Stimulated activated CD8-positive, alpha-beta memory T cell treated with anti-CD3 and anti-CD28 coated beads, Interleukin-12 subunit alpha, Interleukin-12 subunit beta, amount 100 ng/mL, for 4 hours (primary cell): ENCODE results near the gene SLC22A17.
"Not testable (repeated sequence)": the region's sequence is repeated elsewhere in the genome, so short reads cannot be mapped to it uniquely, and the experiment has no call there.

Source experiments
- DNase-seq: peaks from one replicate; pipeline ENCODE4 v3.0.0-alpha.2; 2020; ENCODE audit warnings: low read depth

Gene SLC22A17

DNA sequence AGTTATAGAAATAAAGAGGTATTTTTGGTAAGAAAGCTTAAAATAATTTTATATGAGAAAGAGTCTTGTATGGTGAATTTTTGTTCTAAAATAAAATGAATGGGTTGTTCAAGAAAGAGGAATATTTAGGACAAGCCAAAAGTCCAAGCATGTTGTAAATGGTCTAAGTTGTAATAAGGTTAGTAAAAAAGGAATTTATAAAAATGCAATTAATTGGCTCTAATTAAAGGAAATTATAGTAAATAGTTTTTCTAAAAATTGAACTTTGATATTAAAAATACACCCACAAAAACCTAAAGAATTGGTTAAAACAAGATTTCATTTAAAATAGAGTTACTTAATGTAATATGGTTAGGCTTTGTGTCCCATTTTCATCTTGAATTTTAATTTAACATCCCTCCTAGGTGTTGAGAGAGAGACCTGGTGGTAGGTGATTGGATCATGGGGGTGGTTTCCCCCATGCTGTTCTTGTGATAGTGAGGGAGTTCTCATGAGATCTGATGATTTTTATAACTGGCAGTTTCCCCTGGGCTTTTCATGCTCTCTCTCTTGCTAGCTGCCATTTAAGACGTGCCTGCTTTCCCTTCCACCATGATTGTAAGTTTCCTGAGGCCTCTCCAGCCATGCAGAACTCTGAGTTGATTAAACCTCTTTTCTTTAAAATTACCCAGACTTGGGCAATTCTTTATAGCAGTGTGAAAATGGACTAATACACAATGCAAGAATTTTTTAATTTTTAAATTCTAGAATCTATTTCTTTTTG lies 13.0 kb downstream of the SLC22A17 start:
- no peak for DNase-seq

DNA sequence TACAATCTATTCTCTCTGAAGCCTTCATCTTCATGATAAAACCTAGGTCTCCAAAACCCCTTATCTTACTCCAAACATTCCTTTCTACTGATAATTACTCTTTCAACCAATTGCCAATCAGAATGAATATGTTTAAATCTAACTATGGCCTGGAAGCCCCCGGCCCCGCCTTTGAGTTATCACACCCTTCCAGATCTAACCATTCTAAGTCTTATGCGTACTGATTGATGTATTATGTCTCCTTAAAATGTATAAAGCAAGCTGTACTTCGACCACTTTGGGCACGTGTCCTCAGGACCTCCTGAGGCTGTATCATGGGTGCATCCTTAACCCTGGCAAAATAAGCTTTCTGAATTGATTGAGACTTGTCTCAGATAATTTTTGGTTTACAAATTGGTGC lies 17.1 kb downstream of the SLC22A17 start:
- no peak for DNase-seq

DNA sequence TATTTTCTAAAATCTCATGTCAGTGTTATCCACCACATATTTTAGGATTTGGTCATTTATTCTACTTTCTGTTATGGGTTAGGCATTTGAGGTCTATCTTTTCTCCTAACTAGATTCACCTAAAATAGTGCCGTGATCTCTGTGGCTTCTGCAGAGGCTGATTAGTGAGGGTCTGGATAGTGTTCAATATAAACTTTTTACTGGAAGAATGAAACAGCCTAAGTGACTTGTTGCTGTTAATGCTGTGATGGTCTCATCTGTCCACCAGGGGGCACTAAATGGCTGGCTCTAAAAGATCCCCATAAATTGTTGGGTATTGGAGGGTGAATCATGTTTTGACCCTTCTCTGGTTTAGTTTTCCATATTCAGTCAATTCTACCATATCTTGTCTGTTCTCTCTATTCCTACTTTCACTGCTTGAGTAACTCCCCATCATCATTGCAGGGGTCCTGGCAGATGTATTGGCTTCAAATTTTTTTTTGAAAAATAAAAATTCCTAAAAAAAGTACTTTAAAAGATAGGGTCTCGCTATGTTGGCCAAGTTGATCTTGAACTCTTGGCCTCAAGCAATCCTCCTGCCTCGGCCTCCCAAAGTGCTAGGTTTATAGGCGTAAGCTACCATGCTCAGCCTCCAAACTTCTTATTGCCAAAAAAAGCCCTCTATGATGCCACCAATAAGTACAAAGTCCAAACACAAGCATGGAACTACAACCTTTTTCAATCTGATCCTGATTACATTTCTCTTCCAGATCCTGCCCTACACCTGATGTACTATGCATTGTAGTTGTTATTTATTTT lies 24.5 kb downstream of the SLC22A17 start:
- peak; percentile 23 for DNase-seq

DNA sequence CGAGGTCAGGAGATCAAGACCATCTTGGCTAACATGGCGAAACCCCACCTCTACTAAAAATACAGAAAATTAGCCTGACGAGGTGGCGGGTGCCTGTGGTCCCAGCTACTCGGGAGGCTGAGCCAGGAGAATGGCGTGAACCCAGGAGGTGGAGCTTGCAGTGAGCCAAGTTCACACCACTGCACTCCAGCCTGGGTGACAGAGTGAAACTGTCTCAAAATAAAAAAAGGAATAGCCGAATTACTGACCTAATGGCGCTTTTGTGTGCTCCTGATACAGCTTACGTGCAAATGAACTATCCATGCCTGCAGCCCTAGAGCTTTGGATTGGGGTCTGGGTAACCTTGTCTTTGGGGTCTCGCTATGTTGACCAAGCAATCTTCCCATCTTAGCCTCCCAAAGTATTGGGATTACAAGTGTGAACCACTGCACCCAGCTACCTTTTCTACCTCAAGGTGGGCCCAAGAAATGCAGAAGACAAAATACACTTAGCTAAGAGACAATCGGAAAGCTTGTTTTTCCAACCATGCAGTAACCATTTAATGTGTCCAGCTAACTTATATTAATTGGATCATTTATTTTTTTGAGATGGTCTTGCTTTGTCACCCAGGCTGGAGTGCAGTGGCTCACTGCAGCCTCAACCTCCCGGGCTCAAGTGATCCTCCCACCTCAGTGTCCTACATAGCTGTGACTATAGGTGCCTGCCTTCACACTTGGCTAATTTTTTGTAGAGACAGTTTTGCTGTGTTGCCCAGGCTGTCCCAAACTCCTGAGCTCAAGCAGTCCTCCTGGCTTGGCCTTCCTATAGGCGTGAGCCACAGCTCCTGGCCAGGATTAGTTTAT lies 26.0 kb downstream of the SLC22A17 start:
- DNase-seq, result no peak

DNA sequence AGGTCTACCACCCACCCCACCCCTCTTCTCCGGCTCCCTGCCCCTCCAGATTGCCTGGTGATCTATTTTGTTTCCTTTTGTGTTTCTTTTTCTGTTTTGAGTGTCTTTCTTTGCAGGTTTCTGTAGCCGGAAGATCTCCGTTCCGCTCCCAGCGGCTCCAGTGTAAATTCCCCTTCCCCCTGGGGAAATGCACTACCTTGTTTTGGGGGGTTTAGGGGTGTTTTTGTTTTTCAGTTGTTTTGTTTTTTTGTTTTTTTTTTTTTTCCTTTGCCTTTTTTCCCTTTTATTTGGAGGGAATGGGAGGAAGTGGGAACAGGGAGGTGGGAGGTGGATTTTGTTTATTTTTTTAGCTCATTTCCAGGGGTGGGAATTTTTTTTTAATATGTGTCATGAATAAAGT lies 26.9 kb downstream of the SLC22A17 start:
- DNase-seq, result not testable (repeated sequence)

DNA sequence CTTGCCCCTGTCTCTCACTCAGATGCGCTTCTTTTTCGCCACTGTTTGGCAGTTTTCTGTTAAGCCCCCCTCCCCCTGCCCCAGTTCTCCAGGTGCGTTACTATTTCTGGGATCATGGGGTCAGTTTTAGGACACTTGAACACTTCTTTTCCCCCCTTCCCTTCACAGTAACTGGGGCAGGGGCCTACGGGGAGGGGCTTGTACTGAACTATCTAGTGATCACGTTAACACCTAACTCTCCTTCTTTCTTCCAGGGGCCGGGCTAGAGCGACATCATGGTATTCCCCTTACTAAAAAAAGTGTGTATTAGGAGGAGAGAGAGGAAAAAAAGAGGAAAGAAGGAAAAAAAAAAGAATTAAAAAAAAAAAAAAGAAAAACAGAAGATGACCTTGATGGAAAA lies 27.7 kb downstream of the SLC22A17 start:
- no peak for DNase-seq

DNA sequence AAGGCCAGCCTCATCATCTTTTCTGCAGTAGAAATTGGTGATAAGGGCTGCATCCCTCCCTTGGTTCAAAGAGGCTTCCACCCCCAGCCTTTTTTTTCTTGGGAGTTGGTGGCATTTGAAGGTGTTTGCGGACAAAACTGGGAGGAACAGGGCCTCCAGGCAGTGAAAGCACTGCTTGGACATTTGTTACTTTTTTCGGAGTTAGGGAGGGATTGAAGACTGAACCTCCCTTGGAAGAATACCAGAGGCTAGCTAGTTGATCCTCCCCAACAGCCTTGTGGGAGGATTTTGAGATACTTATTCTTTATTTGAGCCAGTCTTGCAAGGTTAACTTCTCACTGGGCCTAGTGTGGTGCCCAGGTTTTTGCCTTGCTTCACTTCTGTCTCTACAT lies 28.2 kb downstream of the SLC22A17 start:
- DNase-seq, result no peak

DNA sequence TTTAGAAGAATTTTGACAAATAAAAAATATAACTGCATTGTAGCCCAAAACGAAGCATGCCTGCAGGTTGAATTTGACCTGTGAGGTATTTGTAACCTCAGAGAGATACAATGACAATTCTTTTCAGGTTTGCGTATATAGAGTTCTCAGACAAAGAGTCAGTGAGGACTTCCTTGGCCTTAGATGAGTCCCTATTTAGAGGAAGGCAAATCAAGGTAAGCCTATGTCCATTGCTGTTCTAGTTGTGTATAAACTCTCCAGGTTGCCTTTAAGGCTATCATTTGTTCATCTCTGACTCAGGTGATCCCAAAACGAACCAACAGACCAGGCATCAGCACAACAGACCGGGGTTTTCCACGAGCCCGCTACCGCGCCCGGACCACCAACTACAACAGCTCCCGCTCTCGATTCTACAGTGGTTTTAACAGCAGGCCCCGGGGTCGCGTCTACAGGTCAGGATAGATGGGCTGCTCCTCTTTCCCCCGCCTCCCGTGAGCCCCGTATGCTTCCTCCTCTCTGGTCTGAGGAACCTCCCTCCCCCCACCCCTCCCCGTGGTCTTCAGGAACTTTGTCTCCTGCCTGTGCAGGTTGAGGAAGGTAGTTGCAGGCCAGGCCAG lies 28.7 kb downstream of the SLC22A17 start:
- no peak for DNase-seq

DNA sequence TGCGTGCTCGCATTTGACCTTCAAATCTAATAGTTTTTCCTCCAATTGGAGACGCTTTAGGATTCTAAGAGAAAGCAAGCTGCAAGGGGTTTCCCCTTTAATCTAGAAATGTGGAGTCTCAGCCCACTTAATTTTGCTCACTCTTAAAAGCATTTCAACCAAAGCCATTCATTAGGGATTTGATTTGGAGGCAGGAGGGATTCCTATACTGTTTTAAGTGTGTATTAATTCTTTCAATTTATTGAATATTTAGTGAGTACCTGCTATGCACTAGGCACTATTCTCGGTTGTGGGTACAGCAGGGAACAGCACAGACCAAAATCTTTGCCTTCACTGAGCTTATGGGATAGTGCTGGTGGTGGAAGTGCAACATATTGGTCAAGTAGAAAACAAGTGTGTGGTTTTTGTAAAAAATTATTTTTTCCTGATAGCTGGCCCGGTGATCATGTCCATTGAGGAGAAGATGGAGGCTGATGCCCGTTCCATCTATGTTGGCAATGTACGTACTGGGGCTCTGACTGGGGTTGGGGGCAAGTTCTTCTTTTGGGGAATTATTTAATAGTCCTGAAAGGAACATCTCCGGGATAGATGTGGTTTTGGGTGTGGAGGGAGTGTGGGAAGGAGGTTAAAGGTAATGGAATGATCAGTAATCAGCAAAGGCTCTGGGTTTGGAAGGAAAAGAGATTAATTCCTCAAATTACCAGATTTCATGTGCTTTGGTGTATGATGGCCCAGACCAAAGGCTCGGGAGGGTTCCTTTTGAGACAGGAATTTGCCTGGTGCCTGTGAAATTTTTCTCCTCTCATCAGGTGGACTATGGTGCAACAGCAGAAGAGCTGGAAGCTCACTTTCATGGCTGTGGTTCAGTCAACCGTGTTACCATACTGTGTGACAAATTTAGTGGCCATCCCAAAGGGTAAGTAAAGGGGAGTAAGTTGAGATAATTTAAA lies 29.8 kb downstream of the SLC22A17 start:
- no peak for DNase-seq

DNA sequence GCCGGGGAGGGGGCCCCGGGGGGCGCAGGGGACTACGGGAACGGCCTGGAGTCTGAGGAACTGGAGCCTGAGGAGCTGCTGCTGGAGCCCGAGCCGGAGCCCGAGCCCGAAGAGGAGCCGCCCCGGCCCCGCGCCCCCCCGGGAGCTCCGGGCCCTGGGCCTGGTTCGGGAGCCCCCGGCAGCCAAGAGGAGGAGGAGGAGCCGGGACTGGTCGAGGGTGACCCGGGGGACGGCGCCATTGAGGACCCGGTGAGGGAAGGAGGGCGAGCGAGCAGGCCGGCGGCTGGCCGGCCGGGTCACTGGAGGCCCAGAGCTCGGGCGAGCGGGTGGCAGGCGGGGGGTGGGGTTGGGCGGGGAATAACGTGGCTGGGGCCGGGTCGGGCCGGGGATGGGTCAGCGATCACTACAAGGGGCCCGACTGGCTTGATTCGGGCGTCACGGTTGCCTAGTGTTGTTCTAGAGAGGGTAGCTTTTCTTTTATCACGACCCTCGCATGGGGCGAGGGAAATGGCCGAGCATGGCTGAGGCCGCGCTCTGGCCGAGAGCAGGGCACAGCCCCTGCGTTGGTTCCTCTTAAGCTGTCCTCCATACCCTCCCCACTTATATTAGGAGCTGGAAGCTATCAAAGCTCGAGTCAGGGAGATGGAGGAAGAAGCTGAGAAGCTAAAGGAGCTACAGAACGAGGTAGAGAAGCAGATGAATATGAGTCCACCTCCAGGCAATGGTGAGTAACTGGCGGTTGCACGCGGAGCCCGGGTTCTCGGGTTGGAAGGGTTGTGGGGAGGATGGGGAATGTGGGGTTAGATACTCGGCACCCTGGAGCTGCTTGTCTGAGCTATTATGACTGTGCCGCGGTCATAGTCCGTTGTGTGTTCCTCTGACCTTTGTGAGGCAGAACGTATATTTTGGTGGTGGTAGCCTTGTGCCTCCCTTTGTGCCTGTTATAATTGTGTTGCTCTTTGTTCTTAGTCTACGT lies 30.8 kb downstream of the SLC22A17 start:
- DNase-seq, result no peak

DNA sequence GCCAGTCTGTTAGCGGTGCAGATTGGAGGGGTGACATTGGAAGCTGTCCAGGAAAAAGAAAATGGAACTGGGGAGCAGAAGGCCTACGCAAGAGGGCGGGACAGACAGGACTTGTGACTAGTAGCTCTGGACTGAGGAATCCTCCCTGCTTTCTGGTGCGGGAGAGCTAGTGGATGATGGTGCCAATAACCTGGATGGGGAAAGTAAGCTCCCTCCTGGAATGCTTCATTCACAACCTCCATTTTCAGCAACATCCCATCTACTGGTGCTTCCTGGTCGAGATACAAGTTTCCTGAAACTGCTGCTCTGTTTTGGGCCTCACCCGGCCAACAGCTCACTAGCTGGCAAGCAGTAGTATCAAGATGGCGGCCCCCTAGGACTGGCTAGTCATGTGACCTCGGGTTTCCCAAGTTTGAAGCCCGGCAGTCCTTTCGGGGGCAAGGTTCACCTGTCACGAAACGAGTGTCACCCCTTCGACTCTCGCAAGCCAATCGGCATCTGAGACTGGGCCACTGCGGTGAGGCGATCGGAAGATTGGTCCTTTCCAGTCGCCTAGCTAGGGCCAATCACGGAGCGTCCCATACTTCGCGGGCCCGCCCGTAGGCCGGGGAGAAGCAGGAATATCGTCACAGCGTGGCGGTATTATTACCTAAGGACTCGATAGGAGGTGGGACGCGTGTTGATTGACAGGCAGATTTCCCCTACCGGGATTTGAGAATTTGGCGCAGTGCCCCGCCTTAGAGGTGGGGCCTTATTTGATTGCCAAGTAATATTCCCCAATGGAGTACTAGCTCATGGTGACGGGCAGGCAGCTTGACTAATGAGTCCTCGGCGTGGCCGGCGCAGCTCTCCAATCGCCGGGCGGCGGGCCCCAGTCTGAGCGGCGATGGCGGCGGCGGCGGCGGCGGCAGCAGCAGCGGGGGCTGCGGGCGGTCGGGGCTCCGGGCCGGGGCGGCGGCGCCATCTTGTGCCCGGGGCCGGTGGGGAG lies 31.8 kb downstream of the SLC22A17 start, which contains the start of gene PABPN1:
Gene PABPN1 (plus strand): TSS at position 874 of the 988 bp plus-strand sequence. CDS start 13 bp downstream, at position 887.
- peak; percentile 92 for DNase-seq

DNA sequence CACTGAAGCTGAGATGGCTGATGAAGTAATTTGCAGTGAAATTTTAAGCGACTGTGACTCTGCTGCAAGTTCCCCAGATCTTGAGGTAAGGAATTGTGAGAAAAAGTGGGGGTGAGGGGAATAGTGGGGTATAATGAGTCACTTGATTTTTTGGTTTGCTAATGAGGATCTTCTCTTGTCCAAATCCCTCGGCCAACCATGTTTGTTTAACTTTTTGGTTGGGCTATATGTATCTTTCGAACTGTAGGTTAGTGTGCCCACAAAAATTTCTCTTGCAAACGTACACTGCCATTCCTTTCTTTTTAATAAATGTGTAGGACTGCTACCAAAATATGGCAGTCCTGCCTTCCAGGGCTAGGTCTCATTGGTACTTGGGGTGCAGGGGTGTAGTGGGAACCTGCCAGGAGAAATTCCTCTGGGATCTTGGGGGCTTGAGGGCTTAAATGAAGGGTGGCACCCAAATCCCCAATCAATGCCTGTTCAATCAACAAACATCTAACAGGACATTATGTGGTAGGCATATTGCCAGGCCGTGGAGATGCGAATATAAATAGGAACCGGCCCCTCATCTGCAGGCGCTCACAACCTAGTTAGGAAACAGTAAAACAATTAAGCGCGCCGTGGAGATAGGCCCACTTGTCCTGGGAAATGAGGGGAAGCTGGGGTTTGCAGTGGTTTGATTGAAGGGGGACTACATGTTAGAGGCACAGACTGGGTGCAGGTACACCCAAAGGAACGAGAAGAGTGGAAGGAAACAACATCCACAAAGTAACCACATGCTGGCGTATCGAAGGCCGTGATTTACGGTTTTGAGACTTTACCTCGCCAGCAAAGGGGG lies 32.7 kb downstream of the SLC22A17 start:
- no peak for DNase-seq

DNA sequence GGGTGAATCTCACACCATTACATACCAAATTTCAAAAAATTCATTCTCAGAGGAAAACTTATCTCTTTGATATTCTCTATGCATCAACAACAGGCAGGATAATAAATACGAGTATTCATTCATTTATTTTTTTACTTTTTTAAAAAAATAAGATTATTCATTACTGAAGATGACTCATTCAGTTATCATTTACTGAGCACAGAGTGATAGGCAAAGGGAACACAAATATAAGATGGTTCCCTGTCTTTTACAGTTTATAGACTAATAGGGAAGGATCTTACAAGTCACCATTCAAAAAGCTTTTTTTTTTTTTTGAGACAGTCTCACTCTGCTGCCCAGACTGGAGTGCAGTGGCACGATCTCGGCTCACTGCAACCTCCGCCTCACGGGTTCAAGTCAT lies 36.4 kb downstream of the SLC22A17 start:
- no peak for DNase-seq

DNA sequence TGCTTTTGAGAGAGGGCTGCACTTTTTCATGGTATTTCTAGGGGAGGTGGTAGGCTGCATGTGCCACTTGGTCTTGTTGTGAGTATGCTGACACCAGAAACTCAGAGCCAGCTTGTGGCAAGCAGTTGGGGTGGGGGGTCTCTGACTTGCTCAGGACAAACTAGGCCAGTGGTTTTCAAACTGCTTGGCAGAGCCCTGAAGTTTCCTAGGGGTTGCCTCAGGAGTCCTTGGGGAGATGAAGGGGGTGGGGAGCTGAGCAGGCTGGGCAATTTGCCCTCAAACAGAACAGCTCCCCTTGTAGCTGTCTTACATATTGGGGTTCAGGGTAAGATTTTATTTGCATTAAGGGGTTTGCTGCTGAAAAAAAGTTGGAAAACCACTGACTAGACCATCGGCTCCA lies 42.1 kb downstream of the SLC22A17 start:
- DNase-seq, result no peak

DNA sequence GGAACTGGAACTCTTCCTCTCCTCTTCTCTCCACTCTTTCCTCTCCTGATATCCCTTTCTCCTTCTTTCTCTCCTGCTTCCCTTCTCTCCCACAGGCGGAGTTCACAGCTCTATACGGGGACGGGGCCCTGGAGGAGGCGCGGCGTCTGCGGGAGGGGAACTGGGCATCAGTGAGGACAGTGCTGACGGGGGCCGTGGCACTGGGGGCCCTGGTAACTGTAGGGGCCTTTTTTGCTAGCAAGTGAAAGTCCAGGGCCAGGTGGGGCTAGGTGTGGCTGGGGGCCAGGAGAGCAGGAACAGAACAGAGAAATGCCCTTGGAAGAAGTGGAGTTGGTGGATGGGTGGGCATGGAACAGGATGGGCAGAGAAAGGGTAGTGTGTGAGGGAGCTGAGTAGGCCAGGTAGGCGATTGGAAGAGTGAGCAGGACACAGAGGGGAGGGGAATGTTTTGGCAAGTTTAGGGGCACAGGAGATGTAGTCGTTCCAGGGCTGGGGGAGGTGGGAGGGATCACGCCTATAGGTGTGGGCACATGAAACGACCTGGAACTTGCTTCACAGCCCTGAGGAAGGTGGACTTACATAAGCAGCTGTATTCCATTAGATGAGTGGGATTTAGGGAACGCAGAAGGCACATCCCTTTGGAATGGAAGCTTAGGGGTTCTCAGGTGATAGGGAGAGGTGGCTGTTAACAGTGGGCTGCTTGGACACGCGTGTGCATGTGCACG lies 43.8 kb downstream of the SLC22A17 start:
- DNase-seq, result no peak
